Stimulated activated CD4-positive, alpha-beta T cell treated with anti-CD3 and anti-CD28 coated beads, Interleukin-15, amount 100 ng/mL, for 48 hours (primary cell): Measurements from ENCODE around the gene EHF.

Experiments used
- DNase-seq, 2 donors: peaks; one replicate each; pipeline ENCODE4 v3.0.0-alpha.2; 2020; ENCODE audit warnings: low read depth in 2 of 2

EHF gene

GRCh38 chr11:34601609-34602008 lies 19.3 kb upstream of the EHF start:
- DNase-seq = no peak

- no peak for DNase-seq
These were observed 18.6 kb upstream of the EHF start for GRCh38 chr11:34602245-34602644.

GRCh38 chr11:34603129-34604001 lies 17.5 kb upstream of the EHF start:
- no peak for DNase-seq

GRCh38 chr11:34604145-34604544 lies 16.7 kb upstream of the EHF start:
- DNase-seq = no peak

GRCh38 chr11:34604911-34605310 lies 16.0 kb upstream of the EHF start:
- DNase-seq = no peak

- no peak for DNase-seq
These were observed 15.2 kb upstream of the EHF start for GRCh38 chr11:34605481-34606325.

GRCh38 chr11:34606326-34607120 lies 14.4 kb upstream of the EHF start:
- no peak for DNase-seq

GRCh38 chr11:34609187-34609751 lies 11.6 kb upstream of the EHF start:
- no peak for DNase-seq

GRCh38 chr11:34609850-34610249 lies 11.0 kb upstream of the EHF start:
- no peak for DNase-seq

GRCh38 chr11:34610324-34611041 lies 10.4 kb upstream of the EHF start:
- no peak for DNase-seq

GRCh38 chr11:34613015-34613414 lies 7.9 kb upstream of the EHF start:
- DNase-seq = no peak

GRCh38 chr11:34613552-34614056 lies 7.3 kb upstream of the EHF start:
- no peak for DNase-seq

GRCh38 chr11:34614344-34615104 lies 6.4 kb upstream of the EHF start:
- no peak for DNase-seq

- no peak for DNase-seq
These were observed 4.8 kb upstream of the EHF start for GRCh38 chr11:34616086-34616485.

GRCh38 chr11:34616830-34617504 lies 3.9 kb upstream of the EHF start:
- no peak for DNase-seq

- DNase-seq = no peak
These were observed 2.5 kb upstream of the EHF start for GRCh38 chr11:34618406-34618805.

- no peak for DNase-seq
These were observed 1.8 kb upstream of the EHF start for GRCh38 chr11:34619062-34619516.

- no peak for DNase-seq
These were observed 691 bp upstream of the EHF start for GRCh38 chr11:34620202-34620601.

- no peak for DNase-seq
These were observed 983 bp downstream of the EHF start for GRCh38 chr11:34621876-34622275.
